ENCODE measurements around the gene PNKP. TPM values are rescaled to one million over a fixed set of nuclear protein-coding genes. Genes with fewer than 3 reads are reported as not detected.
A peak's percentile ranks its signal among the peaks of the same experiment; 100 is the strongest.

Gene PNKP
- total and polyA plus RNA-seq, 9 of the 15 experiments (the other 6 are each of a cell fraction or from before 2014, with no cell fraction given) = 2.8 to 85.4 (median 25.3) TPM

GRCh38 chr19:49877020-49877878, 9.9 kb upstream of the PNKP start, which contains the start of the genes AKT1S1 and TBC1D17 (continued):
- TF ChIP-seq ASH1L (IDR thresholded peaks at IDR 0.05; ENCODE audit: borderline replicate concordance, low read depth, partially characterized antibody) (peak; percentile 55), JUND (IDR thresholded peaks at IDR 0.05; ENCODE audit: borderline replicate concordance, low read depth, low read length) (peak; percentile 98), JUND (tag; IDR thresholded peaks at IDR 0.05; ENCODE audit: borderline replicate concordance, low read depth, low read length) (no peak; the same call in 1 of the 3 replicates), RBM22 (IDR thresholded peaks at IDR 0.05; ENCODE audit: low read depth, low read length, poor library complexity, severe bottlenecking) (no peak), BCOR (IDR thresholded peaks at IDR 0.05) (no peak), MAFK (IDR thresholded peaks at IDR 0.05; ENCODE audit: low read length) (no peak; the same call in 1 of the 2 replicates), NUFIP1 (IDR thresholded peaks at IDR 0.05; ENCODE audit: partially characterized antibody) (no peak), ZNF280B (CRISPR knock-in tag; IDR thresholded peaks at IDR 0.05) (no peak), KLF10 (CRISPR knock-in tag; IDR thresholded peaks at IDR 0.05) (no peak), THRB (CRISPR knock-in tag; conservative IDR thresholded peaks at IDR 0.05) (0 out of 2 replicates have a peak, but pooled peaks have one; percentile 44), HINFP (tag; conservative IDR thresholded peaks at IDR 0.05; ENCODE audit: low read depth) (no peak), SNRNP70 (optimal IDR thresholded peaks at IDR 0.05; ENCODE audit: low read depth, low read length) (no peak), ZNF445 (CRISPR knock-in tag; IDR thresholded peaks at IDR 0.05; ENCODE audit: low read depth) (no peak), NFRKB (IDR thresholded peaks at IDR 0.05; ENCODE audit: low read depth) (peak; percentile 97), ZBTB17 (CRISPR knock-in tag; IDR thresholded peaks at IDR 0.05) (no peak), ZC3H11A (IDR thresholded peaks at IDR 0.05; ENCODE audit: low read depth, low read length) (no peak), NFXL1 (CRISPR knock-in tag; IDR thresholded peaks at IDR 0.05) (no peak), CREM (IDR thresholded peaks at IDR 0.05; ENCODE audit: low read depth) (peak; percentile 93), ZNF384 (IDR thresholded peaks at IDR 0.05; ENCODE audit: low read depth, low read length) (peak; percentile 9; the same call in 1 of the 2 replicates), TEAD1 (CRISPR knock-in tag; IDR thresholded peaks at IDR 0.05) (peak in 1 of 2 experiments; percentile 15; a peak in 1 of 4 replicates), ILF3 (IDR thresholded peaks at IDR 0.05; ENCODE audit: borderline replicate concordance) (no peak), FOXA1 (IDR thresholded peaks at IDR 0.05; ENCODE audit: borderline replicate concordance) (no peak), ZEB2 (IDR thresholded peaks at IDR 0.05) (no peak), HMG20A (CRISPR knock-in tag; conservative IDR thresholded peaks at IDR 0.05) (no peak), NR3C1 (CRISPR knock-in tag; IDR thresholded peaks at IDR 0.05) (no peak)
